Activated T-cell treated with anti-CD3 and anti-CD28 coated beads, Interleukin-2, amount 50 U/mL, for 72 hours (primary cell): ENCODE results near the gene UBALD1. TPM values are rescaled to one million over a fixed set of nuclear protein-coding genes. Genes with fewer than 3 reads are reported as not detected.
A peak's percentile ranks its signal among the peaks of the same experiment; 100 is the strongest.

ENCODE experiments used
- ATAC-seq, 2 donors: fragments of 150-1000 bp; cut with Tn5 transposase; replicated peaks in 1 of 2; 2 replicates each; pipeline ENCODE4 v1.10.0; 2021; ENCODE audit warnings: moderate library complexity in 2 of 2, mild to moderate bottlenecking in 1 of 2
- DNase-seq, 2 donors: peaks; one replicate each; pipeline ENCODE4 v3.0.0; 2021 to 2022; ENCODE audit warnings: mixed read lengths in 1 of 2
- H3K27ac Mint-ChIP-seq: one replicate; pipeline ENCODE4 v1.8.0; 2022; ENCODE audit warnings: mild to moderate bottlenecking, moderate library complexity, mixed read lengths
- H3K27me3 Mint-ChIP-seq: one replicate; pipeline ENCODE4 v1.8.0; 2022; ENCODE audit warnings: low read depth, mixed read lengths
- H3K36me3 Mint-ChIP-seq, 2 donors: one replicate each; pipeline ENCODE4 v1.8.0; 2022; ENCODE audit warnings: mixed read lengths in 2 of 2, mild to moderate bottlenecking in 1 of 2; ENCODE audit not compliant: insufficient read depth in 2 of 2
- H3K4me1 Mint-ChIP-seq: one replicate; pipeline ENCODE4 v1.8.0; 2022; ENCODE audit warnings: low read depth, mixed read lengths
- H3K4me3 Mint-ChIP-seq, 2 donors: one replicate each; pipeline ENCODE4 v1.8.0; 2022; ENCODE audit warnings: mild to moderate bottlenecking in 2 of 2, mixed read lengths in 2 of 2, moderate library complexity in 2 of 2
- H3K9me3 Mint-ChIP-seq, 2 donors: one replicate each; pipeline ENCODE4 v1.8.0; 2022; ENCODE audit warnings: mixed read lengths in 2 of 2
- total RNA-seq, 2 donors: library from RNA; stranded (reverse); gene quantifications; one replicate each; pipeline ENCODE4 v1.2.3, GENCODE V29; 2022

Gene UBALD1
- total RNA-seq, 2 donors from 2014 or later = 17.2 to 18.4 TPM

DNA sequence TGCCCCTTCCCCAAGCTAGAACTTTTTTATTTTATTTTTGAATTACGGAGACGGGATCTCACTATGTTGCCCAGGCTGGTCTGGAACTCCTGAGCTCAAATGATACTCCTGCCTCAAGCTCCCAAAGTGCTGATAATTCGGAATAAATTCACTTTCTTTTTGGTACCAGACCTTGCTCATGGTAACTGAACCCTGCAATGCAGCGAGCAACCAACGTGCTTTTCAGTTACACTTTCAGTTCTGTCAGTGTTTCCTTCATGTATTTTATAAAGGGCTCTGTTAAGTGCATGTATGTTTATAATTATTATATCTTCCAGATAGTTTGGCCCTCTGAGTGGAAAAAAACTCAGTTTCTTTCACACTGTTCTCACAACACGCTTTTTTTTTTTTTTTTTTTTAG lies 44.6 kb downstream of the UBALD1 start:
- Mint-ChIP-seq H3K4me3 (no peak overlapping the region), H3K27me3 (no peaks in the 10 kb centered on the region)
- no peak for ATAC-seq

DNA sequence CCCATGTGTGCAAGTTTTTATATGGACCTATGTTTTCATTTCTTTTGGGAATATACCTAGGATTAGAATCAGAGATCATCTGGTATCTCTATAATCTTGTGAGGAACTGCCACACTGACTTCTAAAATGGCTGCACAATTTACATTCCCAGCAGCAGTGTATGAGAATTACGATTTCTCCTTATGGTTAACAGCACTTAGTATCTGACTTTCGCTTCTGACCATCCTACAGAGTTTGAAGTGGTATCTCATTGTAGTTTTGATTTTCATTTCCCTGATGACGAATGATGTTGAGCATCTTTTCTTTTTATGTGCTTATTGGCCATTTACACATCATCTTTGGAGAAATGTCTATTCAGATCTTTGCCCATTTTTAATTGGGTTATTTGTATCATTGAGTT lies 48.5 kb downstream of the UBALD1 start:
- Mint-ChIP-seq H3K27me3 (no peaks in the 10 kb centered on the region), H3K27ac (peak overlapping the region; percentile 43), H3K36me3 (no peaks in the 10 kb centered on the region), H3K9me3 (no peaks in the 10 kb centered on the region), H3K4me1 (peaks cover 9% of the 10 kb centered on the region), H3K4me3 (peak overlapping the region in 1 of 2 donors; percentile 13)
- DNase-seq (no peak), ATAC-seq (peak in 1 of 2 donors; percentile 57)

More for the DNA sequence above, 44.6 kb downstream of the UBALD1 start:
- H3K27ac Mint-ChIP-seq = no peak overlapping the region
- DNase-seq = no peak
- no peaks in the 10 kb centered on the region for H3K36me3 Mint-ChIP-seq
- H3K4me1 Mint-ChIP-seq = peaks cover 9% of the 10 kb centered on the region
- no peaks in the 10 kb centered on the region for H3K9me3 Mint-ChIP-seq

DNA sequence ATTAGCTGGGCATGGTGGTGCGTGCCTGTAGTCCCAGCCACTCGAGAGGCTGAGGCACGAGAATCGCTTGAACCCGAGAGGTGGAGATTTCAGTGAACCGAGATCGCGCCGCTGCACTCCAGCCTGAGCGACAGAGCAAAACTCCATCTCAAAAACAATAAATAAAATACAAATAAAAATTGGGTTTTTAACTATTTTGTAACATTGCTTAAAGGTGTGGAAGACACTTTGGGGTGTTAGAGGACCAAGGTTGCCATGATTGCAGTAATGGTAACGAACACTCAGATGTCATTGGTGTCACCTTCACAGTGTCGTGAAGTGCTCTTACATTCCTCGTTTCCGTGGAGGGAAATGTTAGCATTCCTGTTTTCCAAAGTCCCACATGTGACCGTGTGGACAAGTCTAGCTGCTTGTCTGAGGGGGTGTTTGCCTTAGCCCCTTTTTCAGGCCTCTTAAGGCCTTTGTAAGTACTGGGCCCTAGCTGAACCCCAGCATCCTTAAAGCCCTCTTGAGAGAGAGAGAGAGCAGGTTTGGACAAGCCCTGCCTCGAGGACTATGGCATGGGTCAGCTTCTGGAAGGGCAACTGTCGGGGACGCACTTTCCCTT lies 49.9 kb downstream of the UBALD1 start:
- ATAC-seq = no peak
- H3K36me3 Mint-ChIP-seq = no peaks in the 10 kb centered on the region
- DNase-seq = no peak
- H3K4me3 Mint-ChIP-seq = no peak overlapping the region
- no peak overlapping the region for H3K27ac Mint-ChIP-seq
- no peaks in the 10 kb centered on the region for H3K9me3 Mint-ChIP-seq
- H3K27me3 Mint-ChIP-seq = no peaks in the 10 kb centered on the region
- H3K4me1 Mint-ChIP-seq = peaks cover 9% of the 10 kb centered on the region

DNA sequence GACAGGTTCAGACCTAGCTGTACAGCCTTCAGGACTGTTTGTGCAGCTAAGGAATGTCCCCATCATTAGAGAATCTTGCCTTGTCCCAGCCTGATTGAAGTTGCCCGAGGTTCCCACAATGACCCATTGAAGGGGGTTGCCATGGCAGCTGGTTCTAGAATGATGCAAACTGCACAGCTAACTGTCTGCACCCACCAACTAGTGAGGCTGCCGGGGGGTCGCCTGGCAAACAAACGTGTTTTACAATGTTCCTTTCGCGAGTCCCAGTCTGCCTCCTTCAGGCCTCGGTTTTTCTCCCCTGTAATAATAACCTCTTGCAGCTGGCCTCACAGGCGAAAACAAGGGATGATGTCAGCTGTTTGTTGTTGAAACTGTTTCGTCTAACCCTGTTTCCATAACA lies 53.1 kb downstream of the UBALD1 start:
- H3K4me3 Mint-ChIP-seq = no peak overlapping the region
- H3K4me1 Mint-ChIP-seq = peaks cover 6% of the 10 kb centered on the region
- ATAC-seq = no peak
- H3K27me3 Mint-ChIP-seq = no peaks in the 10 kb centered on the region
- no peak for DNase-seq
- no peak overlapping the region for H3K27ac Mint-ChIP-seq
- H3K36me3 Mint-ChIP-seq = no peaks in the 10 kb centered on the region
- no peaks in the 10 kb centered on the region for H3K9me3 Mint-ChIP-seq

Other genes with a start within 250 kb of the UBALD1 start
- not detected for gene VASN, start 243.0 kb downstream of the UBALD1 start, total RNA-seq
- 100 to 1,000 TPM in 1 of 2 donors, 10 to 100 TPM in 1; 88.6 to 105 TPM for gene CORO7, start 198.3 kb downstream of the UBALD1 start, total RNA-seq
- gene DNAJA3, start 189.0 kb downstream of the UBALD1 start, total RNA-seq = 10 to 100 TPM; 83.6 to 98.7 TPM
- 10 to 100 TPM; 32.5 to 33.0 TPM for gene NMRAL1, start 140.3 kb downstream of the UBALD1 start, total RNA-seq
- 10 to 100 TPM; 50.3 to 50.9 TPM for gene HMOX2, start 138.5 kb downstream of the UBALD1 start, total RNA-seq
- 10 to 100 TPM; 45.4 to 53.1 TPM for gene CDIP1, start 76.1 kb downstream of the UBALD1 start, total RNA-seq
- gene C16orf96, start 58.5 kb downstream of the UBALD1 start, total RNA-seq = under 1 TPM; 0.51 to 0.55 TPM
- 100 to 1,000 TPM; 107 to 116 TPM for gene MGRN1, start 9.9 kb upstream of the UBALD1 start, total RNA-seq
- 10 to 100 TPM; 22.8 to 28.0 TPM for gene NUDT16L1, start 78.7 kb upstream of the UBALD1 start, total RNA-seq
- gene ANKS3, start 119.4 kb upstream of the UBALD1 start, total RNA-seq = 10 to 100 TPM; 18.0 to 20.6 TPM
- gene DNAAF8, start 119.6 kb upstream of the UBALD1 start, total RNA-seq = under 1 TPM in 1 of 2 donors, not detected in 1; 0.48 TPM
- 10 to 100 TPM; 14.1 TPM for gene ZNF500, start 152.3 kb upstream of the UBALD1 start, total RNA-seq
- gene SEPTIN12, start 173.5 kb upstream of the UBALD1 start, total RNA-seq = not detected
- not detected for gene SMIM22, start 180.5 kb upstream of the UBALD1 start, total RNA-seq
- 1 to 10 TPM; 3.7 to 7.4 TPM for gene ROGDI, start 187.7 kb upstream of the UBALD1 start, total RNA-seq
- gene GLYR1, start 232.4 kb upstream of the UBALD1 start, total RNA-seq = 10 to 100 TPM; 54.9 to 63.6 TPM
- gene UBN1, start 232.6 kb upstream of the UBALD1 start, total RNA-seq = 10 to 100 TPM; 32.0 to 36.0 TPM